H1 (cell line): ENCODE results near the gene TEX10. TPM values are rescaled to one million over a fixed set of nuclear protein-coding genes. Genes with fewer than 3 reads are reported as not detected.

Source experiments
- CTCF ChIA-PET: fragments of 300-600 bp; sonication (Branson Sonifier 250); formaldehyde crosslinking; loops from one replicate; lab custom pipeline; 2021; ENCODE audit not compliant: partially characterized antibody; lab: Charles Lee
- POLR2A ChIA-PET: fragments of 300-600 bp; sonication (Branson Sonifier 250); formaldehyde crosslinking; loops from one replicate; lab custom pipeline; 2021; ENCODE audit warnings: inconsistent platforms; ENCODE audit not compliant: partially characterized antibody; lab: Charles Lee
- DNase-seq, 2 experiments: peaks; one replicate each; pipeline versions ENCODE4 v3.0.0 to v3.0.0-alpha.2; 2010 to 2022; ENCODE audit warnings: low spot score in 2 of 2, low read depth in 1 of 2, mixed read lengths in 1 of 2
- FAIRE-seq: peaks from 2 replicates; lab custom pipeline; 2011; peaks lifted over from hg19 to GRCh38; lab: Jason Lieb, UNC
- H2AFZ ChIP-seq: 2 replicates; pipeline ENCODE4 v1.8.1; 2012; ENCODE audit warnings: low read length, inconsistent platforms
- H2AK5ac ChIP-seq: 2 replicates; pipeline ENCODE4 v1.6.1; 2013; ENCODE audit warnings: low read depth, low read length
- H2BK120ac ChIP-seq: replicated peaks from 2 replicates; pipeline ENCODE3; 2013; ENCODE audit warnings: low read depth, low read length, inconsistent platforms
- H2BK12ac ChIP-seq: 2 replicates; pipeline ENCODE4 v1.6.1; 2013; ENCODE audit warnings: low read depth, low read length
- H2BK15ac ChIP-seq: 2 replicates; pipeline ENCODE4 v1.6.1; 2013; ENCODE audit warnings: low read length
- H2BK20ac ChIP-seq: 2 replicates; pipeline ENCODE4 v1.6.1; 2013; ENCODE audit warnings: low read length
- H2BK5ac ChIP-seq: 2 replicates; pipeline ENCODE4 v1.6.1; 2013; ENCODE audit warnings: low read depth, low read length
- H3K14ac ChIP-seq: 2 replicates; pipeline ENCODE4 v1.6.1; 2013; ENCODE audit warnings: inconsistent platforms; ENCODE audit not compliant: insufficient read length
- H3K18ac ChIP-seq: 2 replicates; pipeline ENCODE4 v1.6.1; 2013; ENCODE audit warnings: low read length; ENCODE audit errors: extremely low read depth
- H3K23ac ChIP-seq: 2 replicates; pipeline ENCODE4 v1.6.1; 2013; ENCODE audit warnings: inconsistent platforms; ENCODE audit not compliant: insufficient read length
- H3K23me2 ChIP-seq: 2 replicates; pipeline ENCODE4 v1.6.1; 2013; ENCODE audit warnings: low read depth, low read length
- H3K27ac ChIP-seq: 2 replicates; pipeline ENCODE4 v1.6.1; 2011; ENCODE audit warnings: low read depth, low read length, inconsistent platforms
- H3K27me3 ChIP-seq, 4 experiments: replicated peaks in 1 of 4; 1 replicate in 1 of 4; 2 replicates in 3 of 4; pipeline versions ENCODE4 v1.6.1 to v1.8.1; 2011 to 2013; ENCODE audit warnings: low read length in 3 of 4, mild to moderate bottlenecking in 3 of 4, inconsistent platforms in 2 of 4, mixed read lengths in 2 of 4, moderate library complexity in 1 of 4; ENCODE audit not compliant: control insufficient read depth in 3 of 4, insufficient read depth in 3 of 4; ENCODE audit errors: extremely low read depth in 1 of 4
- H3K36me3 ChIP-seq, 4 experiments: 2 replicates each; pipeline versions ENCODE4 v1.6.1 to v1.8.1; 2011 to 2013; ENCODE audit warnings: mild to moderate bottlenecking in 4 of 4, low read length in 3 of 4, moderate library complexity in 2 of 4, control low read depth in 1 of 4, inconsistent platforms in 1 of 4; ENCODE audit not compliant: insufficient read depth in 4 of 4, control insufficient read depth in 2 of 4
- H3K4ac ChIP-seq: replicated peaks from 2 replicates; pipeline ENCODE3; 2013; ENCODE audit warnings: low read length, low read depth, mixed read lengths, inconsistent platforms; ENCODE audit not compliant: insufficient read length
- H3K4me1 ChIP-seq, 4 experiments: replicated peaks in 1 of 4; 1 replicate in 1 of 4; 2 replicates in 3 of 4; pipeline versions ENCODE4 v1.6.1 to v1.8.1; 2011 to 2013; ENCODE audit warnings: low read length in 3 of 4, inconsistent platforms in 2 of 4, mixed read lengths in 1 of 4; ENCODE audit not compliant: insufficient read depth in 4 of 4, control insufficient read depth in 3 of 4
- H3K4me2 ChIP-seq, 2 experiments: 2 replicates each; pipeline versions ENCODE4 v1.6.1 to v1.8.1; 2011 to 2013; ENCODE audit warnings: low read depth in 2 of 2, low read length in 2 of 2, control low read depth in 1 of 2, inconsistent platforms in 1 of 2, mild to moderate bottlenecking in 1 of 2; ENCODE audit not compliant: insufficient read depth in 1 of 2
- H3K4me3 ChIP-seq, 4 experiments: fragments of 200-600, 300-600 bp in 1 of 4; sonication (generic), shearing (Covaris generic), sonication (Bioruptor Twin) in 1 of 4; 2 replicates each; pipeline versions ENCODE4 v1.5.1 to v1.8.1; 2011 to 2016; ENCODE audit warnings: low read length in 4 of 4, low read depth in 3 of 4, control low read depth in 2 of 4, inconsistent platforms in 2 of 4, mild to moderate bottlenecking in 2 of 4, mixed read lengths in 1 of 4, moderate library complexity in 1 of 4; ENCODE audit not compliant: insufficient read depth in 2 of 4; ENCODE audit errors: extremely low read depth in 1 of 4
- H3K56ac ChIP-seq: replicated peaks from 2 replicates; pipeline ENCODE3; 2013; ENCODE audit warnings: low read depth, mild to moderate bottlenecking, mixed read lengths, low read length, inconsistent platforms; ENCODE audit not compliant: insufficient read length
- H3K79me1 ChIP-seq: 2 replicates; pipeline ENCODE4 v1.6.1; 2013; ENCODE audit warnings: low read depth, low read length, control low read depth
- H3K79me2 ChIP-seq, 2 experiments: 2 replicates each; pipeline versions ENCODE4 v1.6.1 to v1.8.1; 2012 to 2013; ENCODE audit warnings: low read length in 2 of 2, mild to moderate bottlenecking in 2 of 2, inconsistent platforms in 1 of 2; ENCODE audit not compliant: insufficient read depth in 2 of 2, control insufficient read depth in 1 of 2
- H3K9ac ChIP-seq, 4 experiments: replicated peaks in 1 of 4; 1 replicate in 1 of 4; 2 replicates in 3 of 4; pipeline versions ENCODE4 v1.6.1 to v1.8.1; 2011 to 2013; ENCODE audit warnings: low read depth in 3 of 4, low read length in 3 of 4, control low read depth in 2 of 4, mild to moderate bottlenecking in 2 of 4, moderate library complexity in 2 of 4, inconsistent platforms in 1 of 4; ENCODE audit errors: extremely low read depth in 1 of 4
- H3K9me3 ChIP-seq, 2 experiments: 2 replicates each; pipeline versions ENCODE4 v1.6.1 to v1.8.1; 2012 to 2013; ENCODE audit warnings: mild to moderate bottlenecking in 2 of 2, moderate library complexity in 2 of 2, control low read depth in 1 of 2, inconsistent platforms in 1 of 2, low read depth in 1 of 2, low read length in 1 of 2, mixed read lengths in 1 of 2; ENCODE audit not compliant: insufficient read depth in 2 of 2
- H4K20me1 ChIP-seq, 2 experiments: replicated peaks in 1 of 2; 2 replicates each; pipeline versions ENCODE3 to v1.8.1; 2011 to 2013; ENCODE audit warnings: inconsistent platforms in 2 of 2, low read length in 2 of 2, mild to moderate bottlenecking in 1 of 2; ENCODE audit not compliant: insufficient read depth in 2 of 2, control insufficient read depth in 1 of 2
- H4K5ac ChIP-seq: 2 replicates; pipeline ENCODE4 v1.6.1; 2013; ENCODE audit warnings: low read length, low read depth, mixed read lengths, inconsistent platforms; ENCODE audit not compliant: insufficient read length
- H4K8ac ChIP-seq: 2 replicates; pipeline ENCODE4 v1.8.0; 2013; ENCODE audit warnings: mild to moderate bottlenecking, moderate library complexity, low read length, inconsistent platforms; ENCODE audit not compliant: insufficient read depth; ENCODE audit errors: extremely low read depth
- H4K91ac ChIP-seq: replicated peaks from 2 replicates; pipeline ENCODE3; 2013; ENCODE audit warnings: low read length, mixed read lengths, inconsistent platforms; ENCODE audit not compliant: insufficient read length
- ATF2 ChIP-seq: IDR thresholded peaks from 2 replicates; pipeline ENCODE4 v1.6.1; 2012; ENCODE audit warnings: low read length, inconsistent platforms
- RXRA ChIP-seq: IDR thresholded peaks from 2 replicates; pipeline ENCODE4 v1.6.1; 2011; ENCODE audit warnings: low read depth, mild to moderate bottlenecking, low read length, moderate library complexity; ENCODE audit not compliant: insufficient read depth
- WGBS, 2 experiments: shearing (Covaris generic) in 1 of 2; methylation state at CpG; one replicate each; pipeline versions ENCODE4 v1.1.6 to v1.1.7; 2013 to 2015; ENCODE audit warnings: low lambda C conversion rate in 2 of 2, mixed read lengths in 2 of 2, inconsistent platforms in 1 of 2, low coverage in 1 of 2, missing lambda C conversion rate in 1 of 2; ENCODE audit not compliant: insufficient replicate concordance in 2 of 2, insufficient coverage in 1 of 2, insufficient read length in 1 of 2; ENCODE audit errors: extremely low coverage in 1 of 2, missing lambda C conversion rate in 1 of 2; 5-methylcytosine and 5-hydroxymethylcytosine counted together
- polyA plus RNA-seq, 7 experiments: library from polyadenylated mRNA; depleted of rRNA in 3 of 7; stranded (reverse) in 5 of 7; unstranded in 2 of 7; fragments of >200 nt in 5 of 7; fragments of 200-250 nt in 2 of 7; gene quantifications; 1 replicate in 5 of 7; 2 replicates in 1 of 7; 4 replicates in 1 of 7; pipeline versions ENCODE4 v1.2.1 to v1.2.3, GENCODE V29; 2011 to 2013; ENCODE audit warnings: missing spikeins in 2 of 7, mixed read lengths in 2 of 7
- total RNA-seq: library from RNA; stranded (reverse); fragmentation: NEBNext Ultra II Directional; extraction: Animal tissue kit (Norgen Biotek cat#: 25700); gene quantifications from 2 replicates; pipeline ENCODE4 v1.2.1, GENCODE V29; 2021

TEX10 gene
- total and polyA plus RNA-seq, 2 of the 8 experiments (the other 6 are each of a cell fraction or from before 2014, with no cell fraction given) = 46.9 to 81.0 TPM

GRCh38 chr9:100294806-100295205 is 57.9 kb downstream of the TEX10 start:
- Histone ChIP-seq H3K9ac (no peak overlapping the region), H2AFZ (no peak overlapping the region), H4K91ac (no peak overlapping the region), H3K23ac (no peak overlapping the region), H3K79me1 (no peaks in the 10 kb centered on the region), H3K14ac (no peak overlapping the region), H2BK20ac (no peak overlapping the region), H3K4me3 (no peak overlapping the region), H4K8ac (no peak overlapping the region), H3K56ac (no peak overlapping the region), H2BK12ac (no peak overlapping the region), H3K4ac (no peak overlapping the region), H3K27me3 (no peaks in the 10 kb centered on the region), H3K18ac (no peak overlapping the region), H2AK5ac (no peak overlapping the region), H3K9me3 (no peaks in the 10 kb centered on the region), H3K27ac (no peak overlapping the region), H3K79me2 (no peaks in the 10 kb centered on the region), H3K4me1 (no peaks in the 10 kb centered on the region), H4K20me1 (peaks cover 6 to 13% of the 10 kb centered on the region in 2 experiments), H3K4me2 (no peak overlapping the region), H3K23me2 (peaks cover 2% of the 10 kb centered on the region; the same call in 1 of the 2 replicates), H2BK15ac (no peak overlapping the region), H2BK5ac (no peak overlapping the region), H4K5ac (no peak overlapping the region), H2BK120ac (no peak overlapping the region), H3K36me3 (peaks cover 2 to 30% (median 13%) of the 10 kb centered on the region in 4 experiments; a peak in 6 of 8 replicates)
- FAIRE-seq (no peak), DNase-seq (no peak)
- 91% methylated on average over 6 of the region's 6 CpGs; no CpG with 5 or more reads in 1 of the 2 experiments for WGBS, 2 experiments
- POLR2A ChIA-PET = interaction anchor here (0.6 kb wide), 1 partner anchor 140 kb away, joined by 3 read pairs; no protein-coding TSS in a partner anchor
- CTCF ChIA-PET = interaction anchor here (1.1 kb wide), 1 partner anchor 41 kb away, joined by 3 read pairs; no protein-coding TSS in a partner anchor
- no peak for TF ChIP-seq RXRA
- no peak for TF ChIP-seq ATF2
